Activated B cell treated with CpG ODN at 0.5 μM for 24 hours (primary cell): Measurements from ENCODE around the gene PLCB1. TPM values are rescaled to one million over a fixed set of nuclear protein-coding genes. Genes with fewer than 3 reads are reported as not detected.

Experiments used
- ATAC-seq: fragments of 200-7000 bp; cut with Tn5 transposase; one replicate; pipeline ENCODE4 v1.10.0; 2021; ENCODE audit warnings: low read depth, mild to moderate bottlenecking, moderate library complexity
- CTCF ChIA-PET: fragments of 350-600 bp; sonication (Branson Sonifier 250); formaldehyde crosslinking; loops from one replicate; lab custom pipeline; 2021; ENCODE audit warnings: antibody characterized with exemption; lab: Charles Lee
- POLR2A ChIA-PET: fragments of 350-600 bp; sonication (Branson Sonifier 250); formaldehyde crosslinking; loops from one replicate; lab custom pipeline; 2021; ENCODE audit warnings: antibody characterized with exemption; lab: Charles Lee
- DNase-seq: peaks from one replicate; pipeline ENCODE4 v3.0.0; 2022
- H3K27ac Mint-ChIP-seq: one replicate; pipeline ENCODE4 v1.8.0; 2020; ENCODE audit warnings: mixed read lengths
- H3K27me3 Mint-ChIP-seq: one replicate; pipeline ENCODE4 v1.8.0; 2021; ENCODE audit warnings: mixed read lengths
- H3K36me3 Mint-ChIP-seq: one replicate; pipeline ENCODE4 v1.8.0; 2021; ENCODE audit warnings: low read depth, mixed read lengths
- H3K4me1 Mint-ChIP-seq: one replicate; pipeline ENCODE4 v1.8.0; 2021; ENCODE audit warnings: mixed read lengths
- H3K4me3 Mint-ChIP-seq: one replicate; pipeline ENCODE4 v1.8.0; 2020; ENCODE audit warnings: mild to moderate bottlenecking, mixed read lengths
- H3K9me3 Mint-ChIP-seq: one replicate; pipeline ENCODE4 v1.8.0; 2020; ENCODE audit warnings: mixed read lengths
- intact Hi-C: fragments of 100-400 bp; cut with micrococcal nuclease; formaldehyde crosslinking; loops from one replicate; pipeline ENCODE4 v1.15.1; 2024
- total RNA-seq: library from RNA; stranded (reverse); gene quantifications from 2 replicates; pipeline ENCODE4 v1.2.3, GENCODE V29; 2022
- TF ChIP-seq, protein P1 (sequence below): fragments of 200-600 bp; IDR thresholded peaks from one replicate; pipeline ENCODE4 v1.8.0; 2022; ENCODE audit warnings: antibody characterized with exemption, mild to moderate bottlenecking

Gene PLCB1
- total RNA-seq, 1 donor from 2014 or later, result 0.86 TPM

DNA sequence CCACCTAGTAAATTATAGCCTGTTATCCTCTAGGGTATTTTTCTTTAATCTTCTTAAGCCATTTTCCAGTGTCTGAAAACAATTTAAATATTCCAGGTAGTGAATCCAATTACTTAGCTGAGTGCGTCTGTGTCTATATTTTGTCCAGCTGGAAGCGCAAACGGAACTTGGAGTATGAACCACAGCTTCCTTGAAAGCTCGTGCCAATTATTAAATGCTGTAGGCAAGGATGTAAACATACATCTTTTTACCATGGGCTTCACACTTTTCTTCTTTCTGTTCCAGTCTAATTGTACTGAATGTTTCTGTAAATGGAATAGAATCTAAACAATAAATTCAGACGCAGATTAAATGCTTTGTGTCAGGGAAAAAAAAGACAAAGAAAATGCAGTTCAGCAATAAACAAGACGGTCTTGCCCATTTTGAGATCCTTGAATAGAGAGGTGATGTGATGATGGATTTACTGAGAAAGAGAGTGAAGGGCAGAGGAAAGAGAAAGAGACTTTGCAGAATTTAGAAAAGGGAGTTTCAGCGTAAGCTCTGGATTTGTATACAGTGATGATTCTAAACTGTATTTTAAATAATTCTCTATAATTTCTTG is 1.9 kb downstream of the PLCB1 start:
- no peaks in the 10 kb centered on the region for H3K36me3 Mint-ChIP-seq
- TF ChIP-seq, protein P1, sequence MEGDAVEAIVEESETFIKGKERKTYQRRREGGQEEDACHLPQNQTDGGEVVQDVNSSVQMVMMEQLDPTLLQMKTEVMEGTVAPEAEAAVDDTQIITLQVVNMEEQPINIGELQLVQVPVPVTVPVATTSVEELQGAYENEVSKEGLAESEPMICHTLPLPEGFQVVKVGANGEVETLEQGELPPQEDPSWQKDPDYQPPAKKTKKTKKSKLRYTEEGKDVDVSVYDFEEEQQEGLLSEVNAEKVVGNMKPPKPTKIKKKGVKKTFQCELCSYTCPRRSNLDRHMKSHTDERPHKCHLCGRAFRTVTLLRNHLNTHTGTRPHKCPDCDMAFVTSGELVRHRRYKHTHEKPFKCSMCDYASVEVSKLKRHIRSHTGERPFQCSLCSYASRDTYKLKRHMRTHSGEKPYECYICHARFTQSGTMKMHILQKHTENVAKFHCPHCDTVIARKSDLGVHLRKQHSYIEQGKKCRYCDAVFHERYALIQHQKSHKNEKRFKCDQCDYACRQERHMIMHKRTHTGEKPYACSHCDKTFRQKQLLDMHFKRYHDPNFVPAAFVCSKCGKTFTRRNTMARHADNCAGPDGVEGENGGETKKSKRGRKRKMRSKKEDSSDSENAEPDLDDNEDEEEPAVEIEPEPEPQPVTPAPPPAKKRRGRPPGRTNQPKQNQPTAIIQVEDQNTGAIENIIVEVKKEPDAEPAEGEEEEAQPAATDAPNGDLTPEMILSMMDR, result no peak
- DNase-seq, result no peak
- H3K27ac Mint-ChIP-seq, result no peak overlapping the region
- no peak overlapping the region for H3K4me3 Mint-ChIP-seq
- ChIA-PET CTCF (interaction anchor here (1.5 kb wide), 1 partner anchor 254 kb away, joined by 4 read pairs; no protein-coding TSS in a partner anchor), POLR2A (no interaction called here)
- no peak for ATAC-seq
- H3K9me3 Mint-ChIP-seq, result no peaks in the 10 kb centered on the region
- intact Hi-C loops, result no loop called here
- H3K4me1 Mint-ChIP-seq, result peaks cover 13% of the 10 kb centered on the region
- H3K27me3 Mint-ChIP-seq, result peaks cover 32% of the 10 kb centered on the region

DNA sequence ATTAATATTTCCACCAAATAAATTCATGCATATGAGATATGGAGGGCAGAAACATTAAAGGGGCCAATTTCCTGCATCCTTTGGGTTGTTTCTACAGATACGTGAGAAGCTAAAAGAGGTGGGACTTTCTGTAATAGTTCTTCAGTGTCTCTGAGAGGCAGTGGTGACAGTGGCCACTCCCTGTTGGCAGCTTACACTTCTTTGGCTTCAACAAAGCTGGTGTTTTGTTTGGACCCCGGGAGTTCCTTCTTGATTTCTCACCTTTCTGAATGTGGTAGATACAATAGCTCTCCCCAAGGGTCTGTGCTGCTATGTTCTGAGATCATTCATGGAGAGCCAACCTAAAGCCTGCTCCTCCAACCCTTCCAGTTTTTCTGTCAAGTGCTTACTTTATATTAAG is 7.8 kb downstream of the PLCB1 start:
- CTCF ChIA-PET, result interaction anchor here (1.8 kb wide), 1 partner anchor 582 kb away, joined by 5 read pairs; no protein-coding TSS in a partner anchor
- Mint-ChIP-seq H3K4me1 (no peaks in the 10 kb centered on the region), H3K36me3 (no peaks in the 10 kb centered on the region), H3K9me3 (no peaks in the 10 kb centered on the region), H3K27me3 (peaks cover 3% of the 10 kb centered on the region), H3K4me3 (no peak overlapping the region), H3K27ac (no peak overlapping the region)
- intact Hi-C loops, result no loop called here
- POLR2A ChIA-PET, result no interaction called here
- no peak for DNase-seq
- ATAC-seq, result no peak
- TF ChIP-seq, protein P1, result no peak

DNA sequence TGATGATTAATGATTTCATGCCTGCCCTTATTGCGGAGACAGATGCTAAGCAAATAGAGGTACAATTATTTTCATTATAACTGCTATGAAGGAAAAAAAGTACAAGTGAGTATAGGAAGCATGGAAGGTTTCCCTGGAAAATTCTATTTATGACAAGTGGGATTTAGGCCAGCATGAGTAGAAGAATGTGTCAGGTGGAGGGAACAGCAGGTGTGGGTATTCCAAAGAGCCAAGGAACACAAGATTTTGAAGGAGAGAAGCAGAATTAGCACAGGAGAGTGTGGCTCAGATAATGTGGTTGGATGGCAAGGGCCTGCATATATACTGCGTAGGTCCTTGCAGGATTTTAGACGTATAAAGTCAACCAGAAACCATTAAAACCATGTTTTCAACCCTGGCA is 11.4 kb downstream of the PLCB1 start:
- Mint-ChIP-seq H3K4me1 (no peaks in the 10 kb centered on the region), H3K27me3 (peaks cover 3% of the 10 kb centered on the region), H3K9me3 (no peaks in the 10 kb centered on the region), H3K36me3 (no peaks in the 10 kb centered on the region), H3K4me3 (no peak overlapping the region), H3K27ac (no peak overlapping the region)
- CTCF ChIA-PET, result no interaction called here
- intact Hi-C loops, result no loop called here
- DNase-seq (no peak), ATAC-seq (no peak)
- POLR2A ChIA-PET, result no interaction called here
- TF ChIP-seq, protein P1, result no peak

DNA sequence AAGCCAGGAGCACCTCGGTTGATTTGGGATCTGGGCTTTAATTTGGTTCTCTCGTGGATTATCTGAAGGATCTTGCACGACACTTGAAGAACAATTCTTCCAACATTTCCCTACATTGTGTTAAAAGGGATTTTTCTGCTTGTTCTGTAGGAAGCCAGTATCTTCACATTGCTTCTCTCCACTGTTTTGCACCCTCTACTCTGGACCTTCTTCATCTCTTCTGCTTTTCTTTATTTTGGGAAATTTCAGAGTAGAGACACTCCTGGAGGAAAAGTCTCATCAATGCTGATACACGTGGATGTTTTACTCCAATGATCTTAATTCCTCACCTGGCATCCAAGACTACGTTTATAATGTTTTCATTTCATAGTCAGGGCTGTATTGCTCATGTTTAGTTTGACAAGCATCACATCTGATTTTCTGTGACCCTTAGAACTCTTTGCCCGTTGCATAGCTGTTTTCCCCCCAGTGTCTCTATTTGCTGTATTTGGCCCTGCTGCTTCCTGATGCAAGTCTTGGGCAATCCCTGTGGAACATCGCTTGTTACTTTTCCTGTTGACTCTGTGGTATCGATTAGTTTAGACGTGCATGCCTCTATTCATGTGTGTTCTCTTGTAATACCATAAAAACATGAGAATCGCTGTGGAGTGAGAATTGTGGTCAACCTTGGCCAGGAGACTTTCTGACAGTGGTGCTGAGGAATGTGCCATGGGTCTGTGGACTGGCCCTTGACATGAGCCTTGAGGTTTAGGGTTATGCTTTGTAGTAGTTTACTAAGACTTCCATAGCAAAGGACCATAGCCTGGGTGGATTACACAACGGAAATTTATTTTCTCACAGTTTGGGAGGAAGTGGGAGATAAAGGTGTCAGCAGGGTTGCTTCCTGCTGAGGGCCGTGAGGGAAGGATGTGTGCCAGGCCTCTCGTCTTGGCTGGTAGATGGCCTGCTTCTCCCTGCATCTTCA is 12.5 kb downstream of the PLCB1 start:
- POLR2A ChIA-PET, result no interaction called here
- ATAC-seq (no peak), DNase-seq (no peak)
- H3K4me3 Mint-ChIP-seq, result no peak overlapping the region
- no peak overlapping the region for H3K27ac Mint-ChIP-seq
- intact Hi-C loops, result no loop called here
- no peaks in the 10 kb centered on the region for H3K9me3 Mint-ChIP-seq
- no peaks in the 10 kb centered on the region for H3K36me3 Mint-ChIP-seq
- CTCF ChIA-PET, result no interaction called here
- TF ChIP-seq, protein P1, result no peak
- peaks cover 3% of the 10 kb centered on the region for H3K27me3 Mint-ChIP-seq
- no peaks in the 10 kb centered on the region for H3K4me1 Mint-ChIP-seq
